NCI-H345 treated with DMSO at 0.1 percent for 48 hours (cell line): Measurements from ENCODE around the gene STX17.
"Not testable (repeated sequence)": the region's sequence is repeated elsewhere in the genome, so short reads cannot be mapped to it uniquely, and the experiment has no call there.

Experiments used
- DNase-seq: peaks from one replicate; lab custom pipeline; 2025; ENCODE audit not compliant: unreplicated experiment; lab: John Stamatoyannopoulos, UW

Gene STX17

DNA sequence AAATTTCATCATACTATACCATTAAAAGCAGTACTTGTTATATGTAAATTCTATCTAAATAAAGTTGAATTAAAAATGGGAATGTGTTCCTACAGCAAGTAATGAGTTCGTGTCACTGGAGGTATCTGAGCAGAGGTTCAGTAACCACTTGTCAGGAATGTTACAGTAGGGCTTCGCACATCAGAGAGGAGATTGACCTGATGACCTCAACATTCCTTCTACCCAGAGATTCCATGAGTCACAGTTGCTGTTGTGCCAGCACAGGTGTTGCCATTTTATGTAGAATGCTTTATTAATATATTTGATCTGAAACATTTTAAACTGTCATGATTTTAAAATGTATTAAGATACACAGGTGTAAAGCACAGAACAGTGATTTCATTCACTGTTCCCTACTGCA, 60.3 kb downstream of the STX17 start:
- DNase-seq: no peak

DNA sequence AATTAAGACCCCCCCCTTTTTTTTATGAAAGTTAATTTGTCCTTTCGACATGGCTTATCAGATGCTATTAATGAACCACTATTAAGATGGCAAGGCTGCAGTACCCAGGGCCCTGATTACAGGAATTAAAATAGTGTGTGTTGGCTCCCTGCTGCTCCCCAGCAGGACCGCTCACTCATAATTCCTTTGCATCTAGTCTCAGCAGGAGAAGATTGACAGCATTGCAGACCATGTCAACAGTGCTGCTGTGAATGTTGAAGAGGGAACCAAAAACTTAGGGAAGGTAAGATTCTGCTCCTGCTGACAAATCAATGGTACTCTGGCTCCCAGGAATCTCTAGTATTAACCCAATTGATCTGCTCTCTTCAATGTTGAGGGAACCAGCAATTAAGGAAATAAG, 61.0 kb downstream of the STX17 start:
- DNase-seq: no peak

- DNase-seq: no peak
These were observed 64.0 kb downstream of the STX17 start for GRCh38 chr9:99970481-99970880.

GRCh38 chr9:99971410-99971809, 65.0 kb downstream of the STX17 start:
- DNase-seq: no peak

DNA sequence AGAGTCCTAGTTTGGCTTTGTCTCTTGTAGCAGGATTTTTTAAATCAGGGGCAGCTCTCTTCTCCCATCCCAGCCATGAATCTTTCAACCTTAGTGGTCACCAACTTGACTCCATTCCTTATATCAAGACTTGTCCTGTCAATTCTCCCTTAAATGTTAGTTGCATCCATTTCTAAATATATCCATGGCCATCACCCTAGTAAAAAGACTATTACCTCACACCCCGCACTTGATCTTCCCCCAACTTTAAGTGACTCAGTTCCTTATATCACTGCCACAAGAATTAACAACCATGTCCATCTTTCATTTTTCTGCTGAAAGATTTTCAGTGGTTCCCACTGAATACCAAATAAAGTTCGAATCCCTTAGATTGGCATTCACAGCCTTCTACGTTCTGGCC, 67.0 kb downstream of the STX17 start:
- no peak for DNase-seq

GRCh38 chr9:99977033-99977792, 70.8 kb downstream of the STX17 start:
- no peak for DNase-seq

- DNase-seq: no peak
These were observed 71.8 kb downstream of the STX17 start for GRCh38 chr9:99978221-99978620.

DNA sequence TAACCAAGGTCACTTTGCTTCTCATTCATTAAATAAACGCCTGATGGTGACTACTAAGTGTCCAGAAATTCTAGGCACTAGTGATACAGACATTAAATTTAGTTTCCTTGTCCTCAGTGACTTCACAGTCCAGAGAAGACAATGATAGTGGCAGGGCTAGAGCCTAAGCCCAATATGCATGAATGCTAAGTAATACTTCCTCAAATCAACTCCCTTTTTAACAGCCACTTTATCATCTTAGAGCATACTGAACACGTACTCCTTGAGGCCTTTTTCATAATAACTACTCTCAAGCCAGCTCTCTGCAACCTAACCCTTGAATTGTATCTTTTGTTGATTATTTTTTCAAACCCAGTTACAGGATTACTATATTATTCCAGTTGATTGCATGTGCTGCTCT, 74.1 kb downstream of the STX17 start:
- no peak for DNase-seq

- DNase-seq: peak; percentile 36
These were observed 80.2 kb downstream of the STX17 start for GRCh38 chr9:99986642-99987041.

- DNase-seq: not testable (repeated sequence)
These were observed 84.1 kb downstream of the STX17 start for GRCh38 chr9:99990508-99990907.

DNA sequence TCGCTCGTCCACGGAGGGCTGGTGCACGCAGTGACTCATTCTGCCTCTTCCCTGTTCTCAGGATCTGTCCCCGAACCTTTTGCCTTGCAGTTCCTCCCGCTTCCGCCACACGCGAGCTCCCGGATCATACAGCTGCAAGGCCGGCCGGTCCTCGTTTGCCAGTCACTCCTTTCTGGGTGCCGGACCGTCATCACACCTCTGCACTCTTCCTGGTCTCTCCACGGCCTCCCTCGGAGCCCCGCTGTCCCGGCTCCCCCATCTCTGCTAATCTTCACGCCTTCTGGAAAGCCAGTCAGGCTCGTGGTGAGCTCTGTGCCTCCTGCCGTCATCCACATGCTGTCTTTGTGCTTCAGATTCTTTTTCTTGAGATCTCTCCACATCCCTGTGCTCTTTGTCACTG, 91.8 kb downstream of the STX17 start:
- DNase-seq: no peak

- DNase-seq: no peak
These were observed 92.4 kb downstream of the STX17 start for GRCh38 chr9:99998866-99999265.

DNA sequence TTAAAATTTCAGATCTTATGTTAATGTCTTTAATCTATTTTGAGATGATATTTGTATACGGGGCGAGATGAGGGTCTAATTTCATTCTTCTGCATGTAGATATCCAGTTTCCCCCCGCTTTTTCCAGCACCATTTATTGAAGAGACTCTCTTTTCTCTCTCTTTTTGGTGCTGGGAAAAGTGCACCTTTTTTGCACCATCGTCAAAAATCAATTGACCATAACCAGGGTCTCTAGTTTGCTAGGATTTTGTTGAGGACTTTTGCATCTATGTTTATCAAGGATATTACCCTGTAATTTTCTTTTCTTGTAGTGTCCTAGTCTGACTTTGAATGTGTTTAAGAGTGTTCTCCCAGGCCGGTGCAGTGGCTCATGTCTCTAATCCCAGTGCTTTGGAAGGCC, 93.3 kb downstream of the STX17 start:
- no peak for DNase-seq

DNA sequence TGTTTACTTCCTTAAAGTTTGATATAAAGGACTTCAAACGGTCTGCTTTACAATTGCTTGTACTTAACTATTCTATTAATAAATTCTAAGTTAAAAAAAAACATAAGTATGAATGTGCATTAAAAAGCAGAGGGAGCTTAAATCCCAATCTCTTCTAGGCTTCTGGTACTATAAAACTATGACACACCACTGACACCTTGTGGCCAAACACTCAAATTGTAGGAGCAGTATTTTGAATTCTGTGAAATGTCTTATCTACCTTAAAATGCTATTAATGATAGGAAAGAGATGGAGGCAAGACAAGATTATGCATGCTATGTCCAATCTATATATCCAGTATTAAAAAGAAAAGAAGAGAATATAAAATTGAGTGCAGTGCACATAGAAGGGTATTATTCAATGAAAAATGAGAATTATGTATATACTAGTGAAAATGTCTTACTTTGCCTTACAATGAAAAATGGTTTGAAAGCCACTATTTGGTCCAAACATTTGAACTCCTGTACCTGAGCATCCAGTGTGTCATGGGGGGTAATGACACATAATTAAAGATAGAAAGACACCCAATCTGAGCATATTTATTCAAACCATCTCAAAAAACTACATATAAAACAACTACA, 104.7 kb downstream of the STX17 start:
- peak; percentile 23 for DNase-seq

- no peak for DNase-seq
These were observed 105.8 kb downstream of the STX17 start for GRCh38 chr9:100012279-100012678.

GRCh38 chr9:100013573-100013972, 107.1 kb downstream of the STX17 start:
- no peak for DNase-seq

- DNase-seq: no peak
These were observed 108.4 kb downstream of the STX17 start for GRCh38 chr9:100014846-100015245.

DNA sequence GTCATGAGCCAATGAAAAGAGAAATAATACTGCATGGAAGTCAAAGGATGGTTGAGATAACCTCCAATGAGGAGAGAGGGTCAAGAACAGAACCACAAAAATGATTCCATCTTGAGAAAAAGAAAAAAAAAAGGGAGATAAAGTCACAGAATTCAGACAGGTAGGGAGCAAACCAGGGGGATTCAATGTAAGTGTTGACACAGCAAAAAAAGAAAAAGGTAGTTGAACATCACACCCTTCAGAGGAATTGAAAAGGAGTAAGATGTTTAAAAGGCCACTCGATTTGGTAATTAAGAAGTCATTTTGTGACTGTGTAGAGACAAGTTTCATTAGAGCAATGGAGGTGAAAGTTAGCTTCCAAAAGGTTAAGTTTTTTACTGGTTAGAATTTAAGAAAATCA, 113.1 kb downstream of the STX17 start:
- DNase-seq: no peak
